ENCODE data around the gene PHF10. TPM values are rescaled to one million over a fixed set of nuclear protein-coding genes. Genes with fewer than 3 reads are reported as not detected.
"Not testable (repeated sequence)": the region's sequence is repeated elsewhere in the genome, so short reads cannot be mapped to it uniquely, and the experiment has no call there.

Gene PHF10
- total RNA-seq: 76.5 TPM

GRCh38 chr6:169724494-169725124 is at the start of gene PHF10:
PHF10 (minus strand) TSS chr6:169724500; CDS start chr6:169723931, 569 bp downstream.
- intact Hi-C loops (cut with DNase I): no loop called here
- peak; percentile 45 for ATAC-seq
- peak; percentile 75 for DNase-seq (ENCODE audit: low spot score)

GRCh38 chr6:169766921-169767736 is 42.8 kb upstream of the PHF10 start:
- no peak for ATAC-seq
- no peak for DNase-seq (ENCODE audit: low spot score)
- intact Hi-C loops (cut with DNase I): no loop called here

GRCh38 chr6:169766232-169766631 is 41.9 kb upstream of the PHF10 start:
- intact Hi-C loops (cut with DNase I): no loop called here

GRCh38 chr6:169765789-169766188 is 41.5 kb upstream of the PHF10 start:
- DNase-seq (ENCODE audit: low spot score); ATAC-seq; intact Hi-C loops (cut with DNase I): not testable (repeated sequence)

More at GRCh38 chr6:169766232-169766631, 41.9 kb upstream of the PHF10 start:
- no peak for ATAC-seq
- no peak for DNase-seq (ENCODE audit: low spot score)

GRCh38 chr6:169763881-169764280 is 39.6 kb upstream of the PHF10 start:
- intact Hi-C loops (cut with DNase I): no loop called here
- DNase-seq (ENCODE audit: low spot score) (no peak), ATAC-seq (no peak)

GRCh38 chr6:169763308-169763707 is 39.0 kb upstream of the PHF10 start:
- ATAC-seq (no peak), DNase-seq (ENCODE audit: low spot score) (no peak)
- intact Hi-C loops (cut with DNase I): no loop called here

GRCh38 chr6:169755162-169755561 is 30.9 kb upstream of the PHF10 start:
- intact Hi-C loops (cut with DNase I): no loop called here
- no peak for ATAC-seq
- DNase-seq (ENCODE audit: low spot score): no peak

GRCh38 chr6:169752074-169752623 is 27.8 kb upstream of the PHF10 start:
- DNase-seq (ENCODE audit: low spot score): no peak
- intact Hi-C loops (cut with DNase I): no loop called here
- ATAC-seq: no peak

GRCh38 chr6:169751242-169752073 is 27.2 kb upstream of the PHF10 start, which contains the start of the genes DYNLT2 and ERMARD:
DYNLT2 (minus strand) TSS chr6:169751572; CDS start chr6:169751458, 114 bp downstream.
ERMARD (plus strand) TSS chr6:169751622; CDS start chr6:169751658, 36 bp downstream.
- DNase-seq (ENCODE audit: low spot score): peak; percentile 95
- intact Hi-C loops (cut with DNase I): no loop called here
- ATAC-seq: peak; percentile 99

GRCh38 chr6:169746556-169746955 is 22.3 kb upstream of the PHF10 start:
- DNase-seq (ENCODE audit: low spot score): no peak
- ATAC-seq: no peak
- intact Hi-C loops (cut with DNase I): no loop called here

- intact Hi-C loops (cut with DNase I): no loop called here
- DNase-seq (ENCODE audit: low spot score) (no peak), ATAC-seq (no peak)
Observed at GRCh38 chr6:169745405-169745804, 21.1 kb upstream of the PHF10 start.

- ATAC-seq (no peak), DNase-seq (ENCODE audit: low spot score) (no peak)
- intact Hi-C loops (cut with DNase I): no loop called here
Observed at GRCh38 chr6:169741344-169741743, 17.0 kb upstream of the PHF10 start.

GRCh38 chr6:169738976-169739529 is 14.8 kb upstream of the PHF10 start:
- ATAC-seq (no peak), DNase-seq (ENCODE audit: low spot score) (no peak)
- intact Hi-C loops (cut with DNase I): no loop called here

- intact Hi-C loops (cut with DNase I): no loop called here
- DNase-seq (ENCODE audit: low spot score) (no peak), ATAC-seq (peak; percentile 32)
Observed at GRCh38 chr6:169738204-169738975, 14.1 kb upstream of the PHF10 start.

- no peak for ATAC-seq
- intact Hi-C loops (cut with DNase I): no loop called here
- no peak for DNase-seq (ENCODE audit: low spot score)
Observed at GRCh38 chr6:169729961-169730360, 5.7 kb upstream of the PHF10 start.

- DNase-seq (ENCODE audit: low spot score) (no peak), ATAC-seq (no peak)
- intact Hi-C loops (cut with DNase I): no loop called here
Observed at GRCh38 chr6:169726963-169727362, 2.7 kb upstream of the PHF10 start.

GRCh38 chr6:169726049-169726400 is 1.7 kb upstream of the PHF10 start:
- intact Hi-C loops (cut with DNase I): no loop called here
- DNase-seq (ENCODE audit: low spot score) (no peak), ATAC-seq (no peak)

Measured in sciatic nerve (tissue), 2 donors.